Left colon (tissue), 2 donors: ENCODE measurements around the gene COL13A1. TPM values are rescaled to one million over a fixed set of nuclear protein-coding genes. Genes with fewer than 3 reads are reported as not detected.

Source experiments
- ATAC-seq: fragments of 200-7000 bp; cut with Tn5 transposase; one replicate; pipeline ENCODE4 v1.9.1; 2020; ENCODE audit warnings: mild to moderate bottlenecking, moderate library complexity
- DNase-seq, 2 donors: peaks; one replicate each; pipeline ENCODE4 v3.0.0-alpha.2; 2020
- intact Hi-C, 2 donors: fragments of 100-400 bp; cut with DNase I in 1 of 2; cut with micrococcal nuclease in 1 of 2; formaldehyde crosslinking; loops; one replicate each; pipeline versions ENCODE4 v1.11.2 to v1.14.0; 2022; cut with DNase I, micrococcal nuclease
- total RNA-seq, 2 donors: library from RNA; stranded (reverse); fragmentation: NEBNext Ultra II Directional; extraction: Animal tissue kit (Norgen Biotek cat#: 25700); gene quantifications; one replicate each; pipeline ENCODE4 v1.2.1, GENCODE V29; 2021
- donor health status: DM: no; HTN: no; CAD: no.
- donor health status: DM: yes; HTN: yes; CAD: no.

The COL13A1 gene
- total RNA-seq, 2 donors from 2014 or later = 0.70 to 1.4 TPM

- intact Hi-C loops = no loop called here
- no peak for ATAC-seq
- DNase-seq = no peak
Measured at GRCh38 chr10:69813632-69814031, 11.9 kb downstream of the COL13A1 start.

- DNase-seq (no peak), ATAC-seq (no peak)
- intact Hi-C loops = no loop called here
Measured at GRCh38 chr10:69814251-69814650, 12.5 kb downstream of the COL13A1 start.

- intact Hi-C loops = no loop called here
Measured at GRCh38 chr10:69815104-69815503, 13.4 kb downstream of the COL13A1 start.

GRCh38 chr10:69816521-69816920 lies 14.8 kb downstream of the COL13A1 start:
- no peak for ATAC-seq
- intact Hi-C loops = no loop called here
- no peak for DNase-seq

More at GRCh38 chr10:69815104-69815503, 13.4 kb downstream of the COL13A1 start:
- DNase-seq (no peak), ATAC-seq (no peak)

- ATAC-seq (no peak), DNase-seq (no peak)
Measured at GRCh38 chr10:69817078-69817581, 15.4 kb downstream of the COL13A1 start.

GRCh38 chr10:69818676-69819239 lies 17.1 kb downstream of the COL13A1 start:
- no peak for DNase-seq
- no peak for ATAC-seq
- intact Hi-C loops = no loop called here

More at GRCh38 chr10:69817078-69817581, 15.4 kb downstream of the COL13A1 start:
- intact Hi-C loops = no loop called here

- no peak for ATAC-seq
- intact Hi-C loops = no loop called here
Measured at GRCh38 chr10:69819716-69820506, 18.2 kb downstream of the COL13A1 start.

GRCh38 chr10:69820817-69821216 lies 19.1 kb downstream of the COL13A1 start:
- intact Hi-C loops = no loop called here
- no peak for DNase-seq
- ATAC-seq = no peak

More at GRCh38 chr10:69819716-69820506, 18.2 kb downstream of the COL13A1 start:
- DNase-seq = no peak

- ATAC-seq (no peak), DNase-seq (no peak)
- intact Hi-C loops = no loop called here
Measured at GRCh38 chr10:69825604-69826003, 23.9 kb downstream of the COL13A1 start.

GRCh38 chr10:69826094-69826493 lies 24.4 kb downstream of the COL13A1 start:
- ATAC-seq = peak; percentile 80

GRCh38 chr10:69826789-69827554 lies 25.3 kb downstream of the COL13A1 start:
- intact Hi-C loops = no loop called here
- no peak for DNase-seq
- ATAC-seq = no peak

More at GRCh38 chr10:69826094-69826493, 24.4 kb downstream of the COL13A1 start:
- DNase-seq = no peak
- intact Hi-C loops = no loop called here

- intact Hi-C loops = no loop called here
- DNase-seq (no peak), ATAC-seq (no peak)
Measured at GRCh38 chr10:69828144-69828870, 26.6 kb downstream of the COL13A1 start.

GRCh38 chr10:69829775-69830174 lies 28.1 kb downstream of the COL13A1 start:
- DNase-seq (no peak), ATAC-seq (no peak)
- intact Hi-C loops = no loop called here

GRCh38 chr10:69831231-69831855 lies 29.6 kb downstream of the COL13A1 start:
- DNase-seq (no peak), ATAC-seq (no peak)
- intact Hi-C loops = no loop called here

GRCh38 chr10:69835233-69835632 lies 33.5 kb downstream of the COL13A1 start:
- DNase-seq = no peak
- no peak for ATAC-seq
- intact Hi-C loops = no loop called here

GRCh38 chr10:69835875-69836730 lies 34.4 kb downstream of the COL13A1 start:
- DNase-seq (no peak), ATAC-seq (peak; percentile 29)
- intact Hi-C loops = no loop called here

- intact Hi-C loops = no loop called here
- DNase-seq (no peak), ATAC-seq (no peak)
Measured at GRCh38 chr10:69836731-69837030, 35.0 kb downstream of the COL13A1 start.

- intact Hi-C loops = no loop called here
- ATAC-seq (no peak), DNase-seq (no peak)
Measured at GRCh38 chr10:69837261-69837660, 35.6 kb downstream of the COL13A1 start.
